ENCODE results near the gene GGT1.
"Not testable (repeated sequence)": the region's sequence is repeated elsewhere in the genome, so short reads cannot be mapped to it uniquely, and the experiment has no call there.

GGT1 gene

DNA sequence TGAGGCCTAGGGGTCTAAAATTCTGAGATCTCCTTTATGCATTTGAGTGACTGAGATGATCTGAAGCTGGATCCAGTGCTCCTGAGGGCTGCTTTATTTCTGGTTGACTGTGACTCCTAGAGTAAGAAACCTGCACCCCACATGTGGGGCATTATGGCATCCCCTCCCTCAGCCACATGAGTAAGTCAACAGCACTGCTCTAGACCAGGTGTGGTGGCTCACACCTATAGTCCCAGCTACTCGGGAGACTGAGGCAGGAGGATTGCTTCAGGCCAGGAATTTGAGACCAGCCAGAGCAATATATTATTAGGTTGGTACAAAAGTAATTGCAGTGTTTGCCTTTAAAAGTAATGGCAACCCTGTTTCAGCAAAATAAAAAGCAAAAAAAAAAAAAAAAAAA lies 39.3 kb downstream of the GGT1 start:
- not testable (repeated sequence) for DNase-seq

GRCh38 chr22:24644409-24644808 lies 41.4 kb downstream of the GGT1 start:
- not testable (repeated sequence) for DNase-seq

DNA sequence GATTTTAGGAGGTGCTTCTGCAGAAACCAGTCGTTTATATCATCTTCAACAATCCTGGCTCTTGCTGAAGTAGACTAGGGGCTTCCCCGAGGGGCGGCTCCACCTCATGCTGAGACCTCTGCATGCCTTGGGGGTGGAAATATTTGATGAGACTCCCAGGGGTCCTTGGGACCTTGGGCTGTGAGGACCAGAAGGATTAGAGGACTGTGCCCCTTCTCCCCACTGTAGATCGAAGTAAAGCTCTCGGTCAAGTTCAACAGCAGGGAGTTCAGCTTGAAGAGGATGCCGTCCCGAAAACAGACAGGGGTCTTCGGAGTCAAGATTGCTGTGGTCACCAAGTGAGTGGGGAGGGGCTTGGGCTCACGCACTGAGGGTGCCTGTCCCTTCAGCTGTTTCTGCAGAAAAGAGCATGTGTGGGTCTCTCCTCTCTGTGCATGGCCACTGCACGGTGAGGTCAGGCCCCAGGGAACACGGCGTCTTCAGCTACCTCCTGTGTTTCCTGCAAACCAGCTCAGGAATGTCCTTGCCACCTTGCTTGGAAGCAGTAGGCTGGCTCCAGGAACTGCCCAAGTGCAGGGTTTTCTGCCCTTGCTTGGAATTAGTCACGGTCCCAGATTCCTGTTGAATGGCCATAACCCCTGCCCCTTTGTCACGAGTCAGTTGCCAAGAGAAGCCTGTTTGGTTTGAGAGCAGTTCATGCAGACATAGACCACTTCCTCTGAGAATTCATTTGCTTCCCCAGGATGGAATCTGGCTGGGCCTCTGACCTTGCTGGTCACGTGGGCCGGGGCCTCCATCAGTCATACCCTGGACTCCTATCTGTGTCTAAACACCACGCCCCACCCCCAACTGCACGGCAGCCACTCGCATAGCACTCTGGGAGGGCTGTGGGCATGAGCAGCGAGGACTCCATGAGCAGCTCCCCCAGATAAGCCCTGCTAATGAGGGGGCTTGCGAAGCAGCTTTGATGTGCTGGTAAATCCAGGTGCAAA lies 42.7 kb downstream of the GGT1 start:
- not testable (repeated sequence) for DNase-seq

DNA sequence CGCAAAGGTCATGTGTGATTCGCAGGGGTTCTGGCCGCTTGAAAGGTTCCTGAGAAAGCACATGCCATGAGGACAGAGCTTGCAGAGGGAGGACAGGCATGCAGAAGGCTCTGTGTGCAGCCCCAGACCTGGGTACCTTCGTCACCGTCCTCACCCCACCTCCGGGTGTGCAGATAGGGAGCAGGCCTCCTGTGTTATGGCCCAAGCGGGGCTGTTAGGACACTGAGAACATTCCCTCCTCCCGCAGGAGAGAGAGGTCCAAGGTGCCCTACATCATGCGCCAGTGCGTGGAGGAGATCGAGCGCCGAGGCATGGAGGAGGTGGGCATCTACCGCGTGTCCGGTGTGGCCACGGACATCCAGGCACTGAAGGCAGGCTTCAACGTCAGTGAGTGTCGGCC lies 43.8 kb downstream of the GGT1 start:
- not testable (repeated sequence) for DNase-seq

DNA sequence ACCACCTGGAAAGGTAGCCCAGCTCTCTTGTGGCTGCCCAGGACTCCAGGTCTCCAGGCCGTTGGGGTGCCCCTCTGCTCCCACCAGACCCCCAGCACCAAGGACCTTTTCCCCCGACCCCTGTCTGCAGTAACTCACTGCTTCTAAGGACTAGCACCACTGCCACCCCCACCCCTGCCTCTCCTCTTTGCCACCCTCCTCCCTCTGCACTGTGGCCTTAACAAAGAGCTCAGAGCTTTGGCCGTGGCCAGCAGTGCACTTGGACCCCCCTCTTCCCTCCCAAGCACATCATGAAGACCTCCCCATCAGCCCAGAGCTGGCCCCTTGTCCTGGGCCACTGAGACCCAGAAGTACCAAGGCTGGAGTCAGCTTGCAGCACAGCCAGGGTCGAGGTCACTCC lies 46.4 kb downstream of the GGT1 start:
- not testable (repeated sequence) for DNase-seq

GRCh38 chr22:24650884-24651283 lies 47.9 kb downstream of the GGT1 start:
- peak; percentile 79 for DNase-seq

GRCh38 chr22:24665395-24665794 lies 62.4 kb downstream of the GGT1 start:
- DNase-seq = not testable (repeated sequence)

DNA sequence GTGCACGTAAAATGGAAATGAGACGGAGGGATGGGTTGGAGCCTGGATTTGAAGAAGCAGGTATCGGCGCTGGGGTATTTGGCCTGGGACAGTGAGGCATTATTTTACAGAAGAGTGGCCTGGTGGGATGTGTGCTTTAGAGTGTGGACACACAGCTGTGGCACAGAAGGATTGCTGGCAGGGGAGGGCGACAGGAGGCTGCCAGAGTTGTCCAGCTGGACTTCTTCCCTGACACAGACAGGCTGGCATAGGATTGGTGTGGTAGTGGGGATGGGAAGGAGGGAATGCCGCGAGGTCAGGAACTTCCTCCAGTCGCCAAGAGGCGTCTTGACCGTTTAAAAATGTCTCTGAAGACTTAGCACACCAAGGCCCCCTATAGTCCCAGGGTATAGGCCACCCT lies 64.9 kb downstream of the GGT1 start:
- DNase-seq = not testable (repeated sequence)

- DNase-seq = not testable (repeated sequence)
Observed at GRCh38 chr22:24672532-24672931, 69.5 kb downstream of the GGT1 start.

Data from activated effector memory CD4-positive, alpha-beta T cell treated with anti-CD3 and anti-CD28 coated beads, Interleukin-2, amount 50 U/mL, for 16 hours (primary cell).